Liver (tissue), 9 donors: ENCODE data around the gene CXXC4. TPM values are rescaled to one million over a fixed set of nuclear protein-coding genes. Genes with fewer than 3 reads are reported as not detected.

Experiments used
- DNase-seq: peaks from one replicate; pipeline ENCODE4 v3.0.0-alpha.2; 2017; ENCODE audit warnings: low spot score
- H3K27ac ChIP-seq, 2 donors: one replicate each; pipeline ENCODE4 v1.7.0; 2013; ENCODE audit warnings: inconsistent platforms in 2 of 2, low read length in 2 of 2, control low read depth in 1 of 2, low read depth in 1 of 2, mild to moderate bottlenecking in 1 of 2
- H3K27me3 ChIP-seq, 4 donors: one replicate each; pipeline versions ENCODE4 v1.6.1 to v1.7.0; 2013; ENCODE audit warnings: low read length in 3 of 4, inconsistent platforms in 1 of 4, mild to moderate bottlenecking in 1 of 4, moderate library complexity in 1 of 4; ENCODE audit not compliant: control insufficient read depth in 4 of 4, insufficient read depth in 4 of 4
- H3K36me3 ChIP-seq, 4 donors: one replicate each; pipeline versions ENCODE4 v1.6.1 to v1.7.0; 2013; ENCODE audit warnings: low read length in 3 of 4, mild to moderate bottlenecking in 3 of 4, low read depth in 1 of 4, moderate library complexity in 1 of 4; ENCODE audit not compliant: control insufficient read depth in 4 of 4, insufficient read depth in 3 of 4
- H3K4me1 ChIP-seq, 4 donors: one replicate each; pipeline versions ENCODE4 v1.6.1 to v1.7.0; 2013; ENCODE audit warnings: low read length in 3 of 4, mild to moderate bottlenecking in 3 of 4, moderate library complexity in 1 of 4; ENCODE audit not compliant: control insufficient read depth in 4 of 4, insufficient read depth in 4 of 4
- H3K4me3 ChIP-seq, 3 donors: one replicate each; pipeline versions ENCODE4 v1.6.1 to v1.7.0; 2013; ENCODE audit warnings: low read length in 3 of 3, control low read depth in 1 of 3, low read depth in 1 of 3, mild to moderate bottlenecking in 1 of 3
- H3K9ac ChIP-seq, 2 donors: one replicate each; pipeline ENCODE4 v1.7.0; 2013; ENCODE audit warnings: low read length in 2 of 2, mild to moderate bottlenecking in 2 of 2, moderate library complexity in 2 of 2, control low read depth in 1 of 2, low read depth in 1 of 2
- H3K9me3 ChIP-seq, 4 donors: one replicate each; pipeline versions ENCODE4 v1.6.1 to v1.7.0; 2013; ENCODE audit warnings: low read length in 3 of 4; ENCODE audit not compliant: control insufficient read depth in 4 of 4
- ATF3 ChIP-seq: IDR thresholded peaks from 2 replicates; pipeline ENCODE4 v1.6.1; 2016; ENCODE audit warnings: antibody characterized with exemption
- EGR1 ChIP-seq, 2 donors: IDR thresholded peaks; 2 replicates each; pipeline ENCODE4 v1.6.1; 2016 to 2018; ENCODE audit warnings: antibody characterized with exemption in 2 of 2, low read depth in 2 of 2
- FOXA1 ChIP-seq: IDR thresholded peaks from 2 replicates; pipeline ENCODE4 v1.6.1; 2016; ENCODE audit warnings: antibody characterized with exemption
- FOXA2 ChIP-seq: IDR thresholded peaks from 2 replicates; pipeline ENCODE4 v1.6.1; 2016; ENCODE audit warnings: antibody characterized with exemption
- GABPA ChIP-seq, 2 donors: IDR thresholded peaks in 1 of 2; conservative IDR thresholded peaks in 1 of 2; 2 replicates each; pipeline ENCODE4 v1.6.1; 2016; ENCODE audit warnings: antibody characterized with exemption in 2 of 2, mild to moderate bottlenecking in 1 of 2, moderate library complexity in 1 of 2
- HNF4A ChIP-seq, 2 donors: conservative IDR thresholded peaks; 2 replicates each; pipeline ENCODE4 v1.6.1; 2016; ENCODE audit warnings: antibody characterized with exemption in 2 of 2, mild to moderate bottlenecking in 2 of 2
- HNF4G ChIP-seq: IDR thresholded peaks from 2 replicates; pipeline ENCODE4 v1.6.1; 2016; ENCODE audit warnings: antibody characterized with exemption
- JUND ChIP-seq, 2 donors: IDR thresholded peaks; 2 replicates each; pipeline ENCODE4 v1.6.1; 2016; ENCODE audit warnings: antibody characterized with exemption in 2 of 2
- MAX ChIP-seq: IDR thresholded peaks from 2 replicates; pipeline ENCODE4 v1.6.1; 2016; ENCODE audit warnings: antibody characterized with exemption
- NR2F2 ChIP-seq: IDR thresholded peaks from 2 replicates; pipeline ENCODE4 v1.6.1; 2016; ENCODE audit warnings: antibody characterized with exemption
- RAD21 ChIP-seq, 2 donors: IDR thresholded peaks; 2 replicates each; pipeline ENCODE4 v1.6.1; 2016; ENCODE audit warnings: antibody characterized with exemption in 2 of 2, mild to moderate bottlenecking in 2 of 2
- REST ChIP-seq: IDR thresholded peaks from 2 replicates; pipeline ENCODE4 v1.6.1; 2016; ENCODE audit warnings: antibody characterized with exemption, mild to moderate bottlenecking
- RXRA ChIP-seq, 2 donors: IDR thresholded peaks; 2 replicates each; pipeline ENCODE4 v1.6.1; 2017 to 2018; ENCODE audit warnings: antibody characterized with exemption in 2 of 2, mild to moderate bottlenecking in 1 of 2
- TAF1 ChIP-seq: conservative IDR thresholded peaks from 2 replicates; pipeline ENCODE4 v1.6.1; 2016; ENCODE audit warnings: antibody characterized with exemption, mild to moderate bottlenecking
- WGBS: extraction: QIAGEN DNeasy Blood & Tissue Kit; methylation state at CpG from one replicate; pipeline ENCODE4 v1.1.7; 2013; 5-methylcytosine and 5-hydroxymethylcytosine counted together
- polyA plus RNA-seq, 2 donors: library from polyadenylated mRNA; stranded (reverse) in 1 of 2; unstranded in 1 of 2; fragments of 200-250 nt in 1 of 2; fragments of >200 nt in 1 of 2; fragmentation: Nextera tagmentation in 1 of 2; extraction: Ambion mirVana in 1 of 2; gene quantifications; one replicate each; pipeline versions ENCODE4 v1.2.1 to v1.2.3, GENCODE V29; 2013 to 2015
- total RNA-seq, 2 donors: library from RNA; depleted of rRNA; stranded (reverse); fragments of >200 nt; gene quantifications; one replicate each; pipeline ENCODE4 v1.2.3, GENCODE V29; 2014
- TF ChIP-seq, protein P1 (sequence below): IDR thresholded peaks from 2 replicates; pipeline ENCODE4 v1.6.1; 2016; ENCODE audit warnings: antibody characterized with exemption
- TF ChIP-seq, protein P2 (sequence below): fragments of 150-350 bp; IDR thresholded peaks from 2 replicates; pipeline ENCODE4 v1.5.1; 2017; ENCODE audit warnings: improper control_type of control experiment, low read depth, low read length; ENCODE audit not compliant: missing input control
- donor health status: healthy.
- donor health status: healthy.
- donor health status: healthy.
- donor health status: healthy.
- donor health status: healthy.

CXXC4 gene
- total and polyA plus RNA-seq, 4 donors: 0.17 to 1.2 (median 1.00) TPM

GRCh38 chr4:104449537-104449936, 45.2 kb downstream of the CXXC4 start:
- Histone ChIP-seq H3K27ac (no peak overlapping the region), H3K4me1 (no peaks in the 10 kb centered on the region), H3K4me3 (no peak overlapping the region), H3K27me3 (no peaks in the 10 kb centered on the region), H3K36me3 (no peaks in the 10 kb centered on the region), H3K9ac (no peak overlapping the region), H3K9me3 (no peaks in the 10 kb centered on the region)
- 86% methylated on average over 3 of the region's 3 CpGs for WGBS
- no peak for DNase-seq
- no peak for TF ChIP-seq GABPA (IDR thresholded peaks at IDR 0.05 in 1 of 2, conservative IDR thresholded peaks at IDR 0.05 in 1 of 2)
- TF ChIP-seq, protein P1, sequence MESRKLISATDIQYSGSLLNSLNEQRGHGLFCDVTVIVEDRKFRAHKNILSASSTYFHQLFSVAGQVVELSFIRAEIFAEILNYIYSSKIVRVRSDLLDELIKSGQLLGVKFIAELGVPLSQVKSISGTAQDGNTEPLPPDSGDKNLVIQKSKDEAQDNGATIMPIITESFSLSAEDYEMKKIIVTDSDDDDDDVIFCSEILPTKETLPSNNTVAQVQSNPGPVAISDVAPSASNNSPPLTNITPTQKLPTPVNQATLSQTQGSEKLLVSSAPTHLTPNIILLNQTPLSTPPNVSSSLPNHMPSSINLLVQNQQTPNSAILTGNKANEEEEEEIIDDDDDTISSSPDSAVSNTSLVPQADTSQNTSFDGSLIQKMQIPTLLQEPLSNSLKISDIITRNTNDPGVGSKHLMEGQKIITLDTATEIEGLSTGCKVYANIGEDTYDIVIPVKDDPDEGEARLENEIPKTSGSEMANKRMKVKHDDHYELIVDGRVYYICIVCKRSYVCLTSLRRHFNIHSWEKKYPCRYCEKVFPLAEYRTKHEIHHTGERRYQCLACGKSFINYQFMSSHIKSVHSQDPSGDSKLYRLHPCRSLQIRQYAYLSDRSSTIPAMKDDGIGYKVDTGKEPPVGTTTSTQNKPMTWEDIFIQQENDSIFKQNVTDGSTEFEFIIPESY: no peak
- TF ChIP-seq JUND (IDR thresholded peaks at IDR 0.05): no peak
- no peak for TF ChIP-seq FOXA2
- TF ChIP-seq EGR1 (IDR thresholded peaks at IDR 0.05; ENCODE audit: low read depth in 2 of 2): no peak
- TF ChIP-seq NR2F2: no peak
- no peak for TF ChIP-seq HNF4A (conservative IDR thresholded peaks at IDR 0.05)
- TF ChIP-seq REST: no peak
- no peak for TF ChIP-seq MAX

DNA sequence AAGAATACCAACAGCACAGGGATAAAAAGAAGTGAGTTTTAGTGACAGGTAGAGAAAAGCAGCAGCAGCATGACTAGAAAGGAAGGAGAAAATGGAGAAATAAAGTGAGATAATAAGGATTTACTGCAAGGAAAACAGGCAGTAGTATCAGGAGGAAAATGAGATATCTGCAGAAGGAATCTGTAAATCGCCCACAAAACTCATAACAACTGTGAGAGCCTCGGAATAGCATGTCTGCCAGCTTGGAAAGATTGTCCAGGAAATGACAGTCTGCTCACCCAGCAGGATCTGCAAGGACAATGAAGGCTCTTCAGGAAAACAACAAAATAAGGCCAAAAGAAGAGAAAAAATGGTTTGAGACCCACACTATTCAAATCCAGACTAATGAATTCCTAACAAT, 47.4 kb downstream of the CXXC4 start:
- Histone ChIP-seq H3K4me1 (no peaks in the 10 kb centered on the region), H3K4me3 (no peak overlapping the region), H3K27me3 (no peaks in the 10 kb centered on the region), H3K9me3 (no peaks in the 10 kb centered on the region), H3K27ac (no peak overlapping the region), H3K36me3 (no peaks in the 10 kb centered on the region), H3K9ac (no peak overlapping the region)
- no peak for DNase-seq
- TF ChIP-seq HNF4G: no peak
- no peak for TF ChIP-seq TAF1
- no peak for TF ChIP-seq FOXA2
- no peak for TF ChIP-seq GABPA (IDR thresholded peaks at IDR 0.05 in 1 of 2, conservative IDR thresholded peaks at IDR 0.05 in 1 of 2)
- TF ChIP-seq MAX: no peak
- no peak for TF ChIP-seq REST
- TF ChIP-seq, protein P1: no peak
- no peak for TF ChIP-seq EGR1 (IDR thresholded peaks at IDR 0.05; ENCODE audit: low read depth in 2 of 2)
- no peak for TF ChIP-seq FOXA1
- TF ChIP-seq NR2F2: no peak
- no peak for TF ChIP-seq RXRA (IDR thresholded peaks at IDR 0.05)
- no peak for TF ChIP-seq JUND (IDR thresholded peaks at IDR 0.05)
- no peak for TF ChIP-seq ATF3
- TF ChIP-seq, protein P2, sequence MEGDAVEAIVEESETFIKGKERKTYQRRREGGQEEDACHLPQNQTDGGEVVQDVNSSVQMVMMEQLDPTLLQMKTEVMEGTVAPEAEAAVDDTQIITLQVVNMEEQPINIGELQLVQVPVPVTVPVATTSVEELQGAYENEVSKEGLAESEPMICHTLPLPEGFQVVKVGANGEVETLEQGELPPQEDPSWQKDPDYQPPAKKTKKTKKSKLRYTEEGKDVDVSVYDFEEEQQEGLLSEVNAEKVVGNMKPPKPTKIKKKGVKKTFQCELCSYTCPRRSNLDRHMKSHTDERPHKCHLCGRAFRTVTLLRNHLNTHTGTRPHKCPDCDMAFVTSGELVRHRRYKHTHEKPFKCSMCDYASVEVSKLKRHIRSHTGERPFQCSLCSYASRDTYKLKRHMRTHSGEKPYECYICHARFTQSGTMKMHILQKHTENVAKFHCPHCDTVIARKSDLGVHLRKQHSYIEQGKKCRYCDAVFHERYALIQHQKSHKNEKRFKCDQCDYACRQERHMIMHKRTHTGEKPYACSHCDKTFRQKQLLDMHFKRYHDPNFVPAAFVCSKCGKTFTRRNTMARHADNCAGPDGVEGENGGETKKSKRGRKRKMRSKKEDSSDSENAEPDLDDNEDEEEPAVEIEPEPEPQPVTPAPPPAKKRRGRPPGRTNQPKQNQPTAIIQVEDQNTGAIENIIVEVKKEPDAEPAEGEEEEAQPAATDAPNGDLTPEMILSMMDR: no peak
- no peak for TF ChIP-seq HNF4A (conservative IDR thresholded peaks at IDR 0.05)
- TF ChIP-seq RAD21 (IDR thresholded peaks at IDR 0.05): no peak
- 69% methylated on average over 2 of the region's 2 CpGs for WGBS
